Endothelial cell of umbilical vein (primary cell): ENCODE measurements around the gene SEC24C. TPM values are rescaled to one million over a fixed set of nuclear protein-coding genes. Genes with fewer than 3 reads are reported as not detected.
"Not testable (repeated sequence)": the region's sequence is repeated elsewhere in the genome, so short reads cannot be mapped to it uniquely, and the experiment has no call there.

Source experiments
- BruUV-seq: library from RNA; stranded (reverse); fragments of 400-500 nt; replicated peaks from 2 replicates; lab custom pipeline; 2021; lab: Mats Ljungman, UMichigan
- CTCF ChIA-PET: fragments of 300-600, 350-600 bp; sonication (Branson Sonifier 250); formaldehyde crosslinking; loops from one replicate; lab custom pipeline; 2021; ENCODE audit warnings: antibody characterized with exemption, inconsistent platforms; lab: Charles Lee
- POLR2A ChIA-PET: fragments of 300-600, 350-600 bp; sonication (Branson Sonifier 250); formaldehyde crosslinking; loops from one replicate; lab custom pipeline; 2021; ENCODE audit warnings: antibody characterized with exemption, inconsistent platforms; lab: Charles Lee
- DNase-seq: peaks from one replicate; pipeline ENCODE4 v3.0.0-alpha.2; 2011; ENCODE audit warnings: low read depth, low spot score
- FAIRE-seq: peaks from 2 replicates; lab custom pipeline; 2011; peaks lifted over from hg19 to GRCh38; lab: Jason Lieb, UNC
- H2AFZ ChIP-seq: 2 replicates; pipeline ENCODE4 v1.6.0; 2012; ENCODE audit warnings: low read depth, low read length, control low read depth, inconsistent platforms
- H3K27ac ChIP-seq: 2 replicates; pipeline ENCODE4 v1.5.1; 2011; ENCODE audit warnings: low read depth, mild to moderate bottlenecking, control low read depth, low read length, moderate library complexity; ENCODE audit not compliant: insufficient read depth
- H3K27me3 ChIP-seq, 2 experiments: 2 replicates each; pipeline versions ENCODE4 v1.6.0 to v1.6.1; 2011; ENCODE audit warnings: low read length in 2 of 2, mixed read lengths in 1 of 2; ENCODE audit not compliant: control insufficient read depth in 2 of 2, insufficient read depth in 2 of 2
- H3K36me3 ChIP-seq, 2 experiments: 2 replicates in 1 of 2; 3 replicates in 1 of 2; pipeline ENCODE4 v1.5.1; 2011; ENCODE audit warnings: low read length in 2 of 2, mild to moderate bottlenecking in 1 of 2, moderate library complexity in 1 of 2; ENCODE audit not compliant: control insufficient read depth in 2 of 2, insufficient read depth in 2 of 2; ENCODE audit errors: extremely low read depth in 1 of 2
- H3K4me1 ChIP-seq: 3 replicates; pipeline ENCODE4 v1.5.1; 2011; ENCODE audit warnings: mild to moderate bottlenecking, low read length; ENCODE audit not compliant: control insufficient read depth, insufficient read depth; ENCODE audit errors: extremely low read depth
- H3K4me2 ChIP-seq: 2 replicates; pipeline ENCODE4 v1.6.1; 2011; ENCODE audit warnings: low read length, control low read depth, mixed read lengths; ENCODE audit not compliant: insufficient read depth
- H3K4me3 ChIP-seq, 3 experiments: fragments of 200-600 bp in 1 of 3; sonication (generic), shearing (Covaris generic) in 1 of 3; replicated peaks in 1 of 3; 2 replicates each; pipeline ENCODE4 v1.5.1; 2011 to 2016; ENCODE audit warnings: control low read depth in 3 of 3, low read length in 3 of 3, mild to moderate bottlenecking in 2 of 3, inconsistent platforms in 1 of 3, low read depth in 1 of 3, moderate library complexity in 1 of 3; ENCODE audit not compliant: insufficient read depth in 1 of 3
- H3K79me2 ChIP-seq: 2 replicates; pipeline ENCODE4 v1.6.0; 2012; ENCODE audit warnings: low read length, inconsistent platforms; ENCODE audit not compliant: control insufficient read depth, insufficient read depth
- H3K9ac ChIP-seq: replicated peaks from 2 replicates; pipeline ENCODE3; 2011; ENCODE audit warnings: low read length, control low read depth; ENCODE audit not compliant: insufficient read depth; ENCODE audit errors: extremely low read depth
- H3K9me1 ChIP-seq: replicated peaks from 3 replicates; pipeline ENCODE4 v1.6.0; 2011; ENCODE audit warnings: mild to moderate bottlenecking, low read length; ENCODE audit not compliant: control insufficient read depth, insufficient read depth; ENCODE audit errors: extremely low read depth
- H3K9me3 ChIP-seq: replicated peaks from 2 replicates; pipeline ENCODE4 v1.5.1; 2012; ENCODE audit warnings: low read length, inconsistent platforms; ENCODE audit not compliant: control insufficient read depth, insufficient read depth
- H4K20me1 ChIP-seq: replicated peaks from 2 replicates; pipeline ENCODE3; 2011; ENCODE audit warnings: mild to moderate bottlenecking, low read length; ENCODE audit not compliant: control insufficient read depth, insufficient read depth; ENCODE audit errors: extremely low read depth
- dilution Hi-C: fragments of 300-500 bp; cut with MboI; formaldehyde crosslinking; loops from one replicate; pipeline ENCODE4 v1.15.0; 2019; ENCODE audit warnings: low sequenced_read_pairs; ENCODE audit not compliant: extremely low pct_ligation_motif_present
- intact Hi-C: fragments of 100-400 bp; cut with micrococcal nuclease; formaldehyde crosslinking; loops from one replicate; pipeline ENCODE4 v1.10.0; 2022
- polyA plus RNA-seq, 4 experiments: library from polyadenylated mRNA; depleted of rRNA in 3 of 4; stranded (reverse) in 3 of 4; unstranded in 1 of 4; fragments of >200 nt; gene quantifications; 2 replicates each; pipeline versions ENCODE4 v1.2.1 to v1.2.3, GENCODE V29; 2011 to 2012; ENCODE audit warnings: missing spikeins in 1 of 4
- total RNA-seq: library from RNA; stranded (reverse); gene quantifications from 2 replicates; pipeline ENCODE4 v1.2.3, GENCODE V29; 2021

The SEC24C gene
- total and polyA plus RNA-seq, 2 donors (not counting 3 experiments of a cell fraction or from before 2014, with no cell fraction given): 95.5 to 108 TPM

- H3K9me3 ChIP-seq, CTCF ChIA-PET, H3K27me3 ChIP-seq, H4K20me1 ChIP-seq, H3K4me3 ChIP-seq, H3K4me2 ChIP-seq, H3K79me2 ChIP-seq, H3K27ac ChIP-seq, dilution Hi-C loops, intact Hi-C loops, H3K9me1 ChIP-seq, H3K9ac ChIP-seq, FAIRE-seq, BruUV-seq, DNase-seq, H3K4me1 ChIP-seq, H2AFZ ChIP-seq, POLR2A ChIA-PET, H3K36me3 ChIP-seq: not testable (repeated sequence)
Measured at GRCh38 chr10:73695302-73695701, 48.9 kb upstream of the SEC24C start.

- H3K4me3 ChIP-seq, dilution Hi-C loops, POLR2A ChIA-PET, DNase-seq, BruUV-seq, H4K20me1 ChIP-seq, H3K9me1 ChIP-seq, H2AFZ ChIP-seq, H3K79me2 ChIP-seq, H3K4me2 ChIP-seq, H3K27me3 ChIP-seq, H3K36me3 ChIP-seq, CTCF ChIA-PET, H3K9me3 ChIP-seq, FAIRE-seq, H3K9ac ChIP-seq, H3K4me1 ChIP-seq, H3K27ac ChIP-seq, intact Hi-C loops: not testable (repeated sequence)
Measured at GRCh38 chr10:73697675-73698159, 46.5 kb upstream of the SEC24C start, which contains the start of gene AGAP5. Gene AGAP5 (minus strand): TSS chr10:73698109. CDS start chr10:73697755, 354 bp downstream.

- H4K20me1 ChIP-seq, H3K9me1 ChIP-seq, dilution Hi-C loops, FAIRE-seq, H3K9me3 ChIP-seq, H3K9ac ChIP-seq, H3K27ac ChIP-seq, H3K4me3 ChIP-seq, H3K4me1 ChIP-seq, H3K4me2 ChIP-seq, BruUV-seq, CTCF ChIA-PET, intact Hi-C loops, H3K36me3 ChIP-seq, H3K27me3 ChIP-seq, H3K79me2 ChIP-seq, DNase-seq, POLR2A ChIA-PET, H2AFZ ChIP-seq: not testable (repeated sequence)
Measured at GRCh38 chr10:73698819-73699218, 45.4 kb upstream of the SEC24C start.

- H3K79me2 ChIP-seq, H3K36me3 ChIP-seq, POLR2A ChIA-PET, H3K4me3 ChIP-seq, H3K9ac ChIP-seq, H4K20me1 ChIP-seq, FAIRE-seq, H3K9me1 ChIP-seq, H3K9me3 ChIP-seq, DNase-seq, CTCF ChIA-PET, H3K4me1 ChIP-seq, intact Hi-C loops, H3K4me2 ChIP-seq, H2AFZ ChIP-seq, H3K27ac ChIP-seq, dilution Hi-C loops, H3K27me3 ChIP-seq, BruUV-seq: not testable (repeated sequence)
Measured at GRCh38 chr10:73703924-73704323, 40.2 kb upstream of the SEC24C start.
